Measurements from ENCODE around the gene RAB15.
"Not testable (repeated sequence)": the region's sequence is repeated elsewhere in the genome, so short reads cannot be mapped to it uniquely, and the experiment has no call there.

Gene RAB15

DNA sequence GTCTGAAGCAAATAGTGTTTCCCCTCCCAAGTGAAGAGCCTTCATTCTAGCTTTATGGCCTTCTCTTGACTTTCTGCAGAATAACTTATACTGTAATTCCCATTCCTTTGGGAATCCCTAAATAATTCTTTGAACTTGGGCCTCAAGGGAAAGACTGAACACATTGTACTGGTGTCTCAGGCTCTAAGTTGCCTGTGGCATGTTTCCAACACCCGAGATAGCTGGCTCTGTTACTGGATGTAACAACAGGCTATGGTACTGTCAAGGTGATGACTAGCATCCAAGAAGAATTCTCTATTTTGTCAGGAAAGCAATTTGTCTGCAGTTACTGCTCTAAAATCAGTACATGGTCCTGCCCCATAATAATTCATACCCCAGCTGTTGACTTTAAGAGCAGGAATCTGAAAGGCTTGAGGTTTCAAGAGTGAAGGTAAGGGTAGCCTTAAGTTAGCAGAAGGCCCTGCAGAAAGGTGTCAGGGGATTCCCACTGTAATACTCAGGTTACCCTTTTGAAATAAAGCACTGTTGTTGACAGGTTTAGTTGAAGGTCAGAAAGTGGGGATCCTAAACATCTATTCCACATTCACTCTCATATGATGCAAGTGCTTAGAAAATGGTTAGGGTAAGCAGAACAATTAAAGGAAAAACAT, 34.8 kb downstream of the RAB15 start:
- no peak for DNase-seq (ENCODE audit: low read depth)

DNA sequence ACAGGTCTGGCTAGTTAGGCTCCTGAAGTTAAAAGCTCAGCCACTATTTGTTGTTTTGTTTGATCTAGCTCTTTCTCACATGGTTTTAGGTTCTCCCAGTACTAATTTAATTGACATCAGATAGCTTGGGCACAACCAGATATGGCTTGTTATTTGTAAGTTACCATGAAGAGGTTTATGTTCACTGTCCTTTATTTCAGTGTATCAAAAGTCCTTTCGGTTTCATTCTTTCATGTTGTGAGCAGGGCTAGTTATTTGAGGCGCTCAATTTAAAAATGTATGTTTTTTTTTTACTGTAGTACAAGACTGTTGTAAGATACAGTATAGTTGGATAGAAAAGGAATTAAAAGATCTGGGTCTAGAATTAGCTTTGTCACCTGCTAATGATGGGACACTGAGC, 36.6 kb downstream of the RAB15 start:
- DNase-seq (ENCODE audit: low read depth) = no peak

DNA sequence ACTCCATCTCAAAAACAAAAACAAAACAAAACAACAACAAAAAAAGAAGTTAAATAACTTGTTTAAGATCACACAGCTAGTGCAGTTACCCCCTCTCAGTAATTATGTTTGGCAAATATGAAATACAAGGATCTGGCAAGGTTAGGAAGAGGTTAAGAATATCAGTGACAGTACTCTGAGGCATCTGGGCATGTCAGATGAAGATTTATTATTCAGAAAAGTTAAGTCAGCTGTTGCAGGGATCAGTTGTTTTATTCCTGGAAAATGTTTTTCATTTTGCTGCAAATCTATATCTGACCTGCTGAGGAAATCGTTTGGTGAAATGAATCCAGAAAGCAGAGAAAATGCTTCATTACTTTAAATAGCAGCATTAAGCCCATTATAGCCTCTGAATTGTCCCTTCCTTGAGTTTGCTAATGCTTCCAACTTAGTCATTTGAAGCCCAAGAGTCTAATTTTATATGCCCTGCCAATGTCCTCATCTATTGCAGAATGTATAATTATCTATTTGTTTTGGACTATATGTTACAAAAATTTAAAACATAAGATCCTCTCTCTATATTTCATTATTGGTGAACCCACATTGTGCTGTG, 37.7 kb downstream of the RAB15 start:
- DNase-seq (ENCODE audit: low read depth) = no peak

DNA sequence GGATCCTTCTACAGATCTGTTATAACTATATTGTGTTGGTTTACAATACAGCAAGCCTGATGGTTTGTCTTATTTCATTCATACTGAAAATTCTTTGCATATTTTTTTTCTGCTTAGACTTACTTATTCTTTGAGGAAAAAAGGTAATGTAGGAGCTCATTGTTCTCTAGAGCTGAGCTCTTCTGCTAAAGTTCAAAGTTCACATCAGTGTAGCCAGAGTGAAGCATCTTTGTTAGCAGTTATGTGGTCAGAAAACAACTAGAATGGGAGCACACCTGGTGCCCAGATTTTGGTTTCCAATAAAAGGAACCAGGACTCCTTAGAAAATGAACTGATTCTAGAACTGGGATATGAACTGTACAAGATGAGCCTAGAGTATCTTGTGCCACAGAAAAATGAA, 39.9 kb downstream of the RAB15 start:
- no peak for DNase-seq (ENCODE audit: low read depth)

DNA sequence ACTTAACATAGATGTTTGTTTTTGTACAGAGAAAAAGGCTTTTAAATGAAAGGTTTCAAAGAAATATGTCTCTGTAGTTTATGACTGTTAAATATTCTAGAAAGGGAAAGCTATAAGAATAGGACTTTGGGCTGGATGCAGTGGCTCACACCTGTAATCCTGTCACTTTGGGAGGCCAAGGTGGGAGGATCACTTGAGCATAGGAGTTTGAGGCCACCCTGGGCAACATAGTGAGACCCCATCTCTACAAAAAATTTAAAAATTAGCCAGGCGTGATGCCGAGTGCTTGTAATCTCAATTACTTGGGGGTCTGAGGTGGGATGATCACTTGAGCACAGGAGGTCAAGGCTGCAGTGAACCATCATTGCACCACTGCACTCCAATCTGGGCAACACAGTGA, 41.0 kb downstream of the RAB15 start:
- DNase-seq (ENCODE audit: low read depth) = no peak

DNA sequence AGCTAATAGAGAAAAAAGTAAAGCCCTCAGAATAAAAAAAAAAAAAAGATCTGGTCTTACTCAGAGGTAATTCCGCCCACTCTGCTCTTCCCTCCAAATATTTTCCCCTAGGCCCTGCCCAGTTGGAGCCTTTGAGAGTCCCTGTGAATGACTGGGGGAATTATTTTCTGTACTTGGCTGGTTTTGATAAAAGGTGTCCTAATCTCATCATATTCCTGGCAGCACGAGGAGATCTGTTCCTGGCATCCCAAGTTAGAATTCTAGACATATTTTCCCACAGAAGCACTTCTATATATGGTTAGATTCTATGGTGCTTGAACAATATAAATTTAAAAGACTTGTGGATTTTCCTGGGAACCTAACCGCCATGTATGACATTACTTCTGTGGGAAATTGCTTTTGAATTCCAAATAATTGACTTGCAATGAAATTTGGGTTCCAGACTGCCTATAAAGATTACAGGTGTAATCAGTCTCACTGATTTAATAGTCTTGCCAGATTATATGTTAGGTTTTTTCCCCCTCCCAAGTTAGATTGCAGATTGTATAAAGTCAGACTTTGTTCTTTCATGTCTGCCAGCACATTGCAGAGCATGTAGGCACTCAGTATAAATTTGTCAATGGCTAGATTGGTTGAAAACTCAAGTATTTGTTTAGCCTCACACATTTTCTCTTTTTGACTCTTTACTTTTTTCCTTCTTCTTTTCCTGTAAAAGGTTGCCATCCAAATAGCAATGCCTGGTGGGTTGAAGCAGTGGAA, 41.9 kb downstream of the RAB15 start:
- no peak for DNase-seq (ENCODE audit: low read depth)

DNA sequence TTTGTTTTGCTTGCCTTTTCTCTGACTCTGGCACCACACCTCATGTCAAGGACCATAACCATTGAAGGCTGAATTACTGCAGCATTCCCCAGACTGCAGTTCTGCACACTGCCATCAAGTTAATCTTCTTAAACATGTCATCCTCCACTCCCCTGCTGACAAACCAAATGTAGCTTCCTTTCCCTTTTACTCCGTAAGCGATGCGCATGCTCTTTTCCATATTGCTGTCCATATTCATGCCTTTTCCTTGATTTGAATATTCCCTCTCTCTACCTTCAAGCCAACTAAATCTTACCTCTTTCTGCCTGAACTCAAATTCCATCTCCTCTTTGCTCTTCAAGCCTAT, 43.1 kb downstream of the RAB15 start:
- DNase-seq (ENCODE audit: low read depth) = no peak

DNA sequence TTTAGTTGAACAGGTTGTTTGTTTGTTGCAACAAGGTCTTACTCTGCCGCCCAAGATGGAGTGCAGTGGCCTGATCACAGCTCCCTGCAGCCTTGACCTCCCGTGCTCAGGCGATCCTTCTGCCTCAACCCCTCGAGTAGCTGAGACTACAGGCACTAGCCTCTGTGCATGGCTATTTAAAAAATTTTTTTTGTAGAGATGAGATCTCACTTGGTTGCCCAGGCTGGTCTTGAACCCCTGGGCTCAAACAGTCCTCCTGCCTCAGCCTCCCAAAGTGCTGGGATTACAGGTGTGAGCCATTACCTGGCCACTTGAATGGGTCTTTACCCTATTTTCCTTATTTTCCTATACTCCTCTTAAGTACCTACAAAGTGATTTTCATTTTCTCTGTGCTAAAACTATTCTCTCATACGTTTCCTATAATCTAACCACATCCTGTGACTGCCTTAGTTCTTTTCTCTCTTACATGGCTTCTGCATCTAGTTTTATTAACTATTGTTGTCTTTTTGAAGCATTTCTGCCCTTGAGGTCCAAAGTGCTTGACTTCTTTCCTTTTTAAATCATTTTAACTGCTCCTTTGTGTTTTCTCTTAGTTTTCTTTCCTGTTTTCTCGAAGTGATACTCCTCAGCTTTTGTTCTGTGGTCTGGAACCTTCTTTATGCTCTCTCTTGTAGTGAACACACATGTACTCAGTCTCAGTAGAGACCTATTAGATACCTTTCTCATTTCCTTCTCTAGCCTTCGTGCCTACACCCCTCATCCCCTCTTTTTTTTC, 43.7 kb downstream of the RAB15 start:
- DNase-seq (ENCODE audit: low read depth) = no peak

DNA sequence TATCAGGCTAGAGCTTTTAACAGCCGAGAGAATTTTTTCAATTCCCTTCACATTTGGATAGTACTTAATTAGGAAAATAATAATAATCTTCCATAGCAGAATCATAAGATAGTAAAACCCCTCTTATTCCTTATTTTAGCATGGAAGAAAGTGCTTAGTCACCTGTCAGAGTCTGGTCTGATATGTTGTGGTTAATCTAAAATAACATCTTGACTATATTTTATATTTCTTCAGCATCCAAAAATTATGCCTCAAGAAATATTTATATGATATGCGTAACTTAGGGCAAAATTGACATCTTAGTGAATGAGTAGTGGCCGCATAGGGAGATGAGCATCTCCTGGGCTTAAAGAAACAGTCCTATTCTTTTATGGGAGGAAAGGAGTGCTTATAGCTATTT, 45.1 kb downstream of the RAB15 start:
- DNase-seq (ENCODE audit: low read depth) = no peak

DNA sequence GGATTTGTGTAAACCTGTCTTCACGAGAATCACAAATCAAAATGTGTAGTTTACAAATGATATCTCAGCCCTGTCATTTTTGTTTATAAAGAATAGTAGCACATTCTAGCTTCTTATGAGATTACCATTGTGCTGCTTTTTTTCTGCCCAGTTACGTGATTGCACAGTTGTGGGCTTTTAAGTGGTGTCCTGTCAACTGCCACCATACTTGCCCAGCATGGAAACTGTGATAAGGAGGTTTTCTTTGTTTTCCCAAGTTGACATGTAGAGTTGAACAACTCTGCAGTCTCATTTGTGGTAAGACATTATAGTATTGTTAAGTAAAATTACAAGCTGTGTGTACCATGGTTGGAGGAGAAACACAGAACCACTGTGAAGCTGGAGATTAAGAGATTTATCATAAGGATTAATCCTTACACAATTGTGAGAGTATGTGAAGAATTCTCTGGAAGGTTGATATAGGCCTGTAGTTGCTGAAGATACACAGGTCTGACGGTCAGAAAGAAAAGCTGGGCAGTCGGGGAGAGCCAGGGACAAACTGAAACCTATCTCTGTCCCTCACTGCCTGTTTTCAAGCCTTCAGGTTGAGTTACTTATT, 45.6 kb downstream of the RAB15 start:
- no peak for DNase-seq (ENCODE audit: low read depth)

DNA sequence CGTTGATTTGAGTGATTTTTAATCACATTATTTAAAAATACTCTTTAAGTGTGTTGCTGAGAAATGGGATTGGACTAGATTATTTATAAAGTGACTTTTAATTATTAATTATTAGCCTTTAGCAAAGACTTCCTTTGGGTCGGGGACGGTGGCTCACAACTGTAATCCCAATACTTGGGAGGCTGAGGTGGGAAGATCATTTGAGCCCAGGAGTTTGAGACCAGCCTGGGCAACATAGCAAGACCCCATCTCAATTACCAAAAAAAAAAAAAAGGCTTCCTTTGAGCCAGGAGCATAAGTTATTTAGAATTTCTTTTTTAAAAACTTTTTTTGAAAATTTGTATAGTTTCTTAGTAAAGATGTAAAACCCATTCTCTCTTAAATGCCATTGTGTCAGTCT, 49.1 kb downstream of the RAB15 start:
- DNase-seq (ENCODE audit: low read depth) = no peak

DNA sequence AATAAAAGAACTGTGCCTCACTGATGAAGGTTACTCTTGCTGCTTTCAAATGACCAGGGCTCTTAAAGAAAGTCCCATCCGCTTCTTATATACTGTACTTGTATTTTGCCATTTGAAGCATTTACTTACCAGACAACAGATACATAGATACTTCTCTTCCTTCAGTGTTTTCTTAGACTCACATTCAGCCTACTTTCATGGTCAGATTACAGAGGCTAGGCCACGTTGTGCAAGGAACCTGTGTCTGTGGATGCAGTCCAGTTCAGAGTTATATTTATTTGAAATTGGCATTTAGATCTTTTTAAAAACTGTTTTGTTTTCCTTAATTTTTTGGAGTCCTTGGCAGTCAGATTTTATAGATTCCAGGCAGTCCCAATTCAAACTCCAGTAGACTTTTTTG, 51.7 kb downstream of the RAB15 start:
- DNase-seq (ENCODE audit: low read depth) = no peak

DNA sequence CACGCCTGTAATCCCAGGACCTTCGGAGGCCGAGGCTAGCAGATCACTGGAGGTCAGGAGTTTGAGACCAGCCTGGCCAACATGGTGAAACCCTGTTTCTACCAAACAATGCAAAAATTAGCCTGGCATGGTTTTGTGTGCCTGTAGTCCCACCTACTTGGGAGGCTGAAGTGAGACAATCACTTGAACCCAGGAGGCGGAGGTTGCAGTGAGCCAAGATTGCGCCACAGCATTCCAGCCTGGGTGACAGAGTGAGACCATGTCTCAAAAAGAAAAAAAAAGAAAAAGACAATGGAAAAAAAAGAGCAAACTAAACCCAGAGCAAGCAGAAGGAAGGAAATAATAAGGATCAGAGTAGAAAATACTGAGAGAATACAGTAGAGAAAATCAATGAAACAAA, 52.5 kb downstream of the RAB15 start:
- no peak for DNase-seq (ENCODE audit: low read depth)

DNA sequence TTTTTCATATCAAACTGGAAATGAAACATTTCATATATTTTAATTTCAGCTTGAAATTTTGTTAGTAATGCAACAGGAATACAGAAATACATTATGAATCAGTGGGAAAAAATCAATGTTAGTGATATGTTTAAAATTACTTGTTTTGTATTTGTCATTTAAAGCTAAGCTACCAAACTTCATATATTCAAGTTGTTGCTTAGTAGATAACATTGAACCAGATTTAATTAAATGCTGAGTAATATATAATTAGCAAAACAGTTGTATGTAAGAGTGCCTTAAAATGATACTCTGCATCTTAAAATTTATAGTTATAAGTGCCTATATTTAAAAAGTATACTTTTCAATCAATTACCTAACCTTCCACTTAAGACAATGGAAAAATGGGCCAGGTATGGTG, 52.9 kb downstream of the RAB15 start:
- no peak for DNase-seq (ENCODE audit: low read depth)

DNA sequence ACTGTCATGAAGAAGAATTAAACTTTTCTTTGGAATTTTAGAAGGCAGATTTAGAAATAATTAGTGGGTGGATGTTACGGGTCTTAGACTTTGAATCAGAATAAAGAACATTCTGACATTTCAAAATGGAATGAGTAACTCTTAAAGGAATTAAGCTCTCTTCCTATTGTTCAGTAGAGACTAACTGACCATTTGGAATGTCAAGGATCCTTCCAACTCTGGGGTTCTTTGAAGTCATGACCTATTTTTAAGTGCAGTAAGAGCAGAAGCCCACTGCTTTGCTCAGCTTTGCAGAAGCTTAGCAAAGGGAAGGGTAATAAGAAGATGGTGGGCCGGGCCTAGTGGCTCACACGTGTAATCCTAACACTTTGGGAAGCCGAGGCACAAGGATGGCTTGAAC, 53.9 kb downstream of the RAB15 start:
- DNase-seq (ENCODE audit: low read depth) = no peak

DNA sequence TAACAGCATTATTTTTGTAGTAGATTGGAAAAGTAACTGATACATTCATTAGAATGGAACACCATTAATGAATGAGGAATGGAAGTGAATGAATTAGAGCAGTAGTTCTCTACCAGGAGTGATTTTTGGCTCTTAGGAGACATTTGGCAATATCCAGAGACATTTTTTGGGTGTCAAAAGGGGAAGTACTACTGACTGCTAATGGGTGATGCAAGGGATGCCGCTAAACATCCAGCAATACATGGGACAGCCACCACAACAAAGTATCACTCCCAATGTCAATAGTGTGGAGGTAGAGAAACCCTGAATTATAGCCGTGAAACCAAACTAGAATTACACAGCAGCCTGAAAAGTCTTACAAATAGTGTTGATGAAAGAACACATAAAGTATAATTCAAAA, 56.3 kb downstream of the RAB15 start:
- DNase-seq (ENCODE audit: low read depth) = no peak

DNA sequence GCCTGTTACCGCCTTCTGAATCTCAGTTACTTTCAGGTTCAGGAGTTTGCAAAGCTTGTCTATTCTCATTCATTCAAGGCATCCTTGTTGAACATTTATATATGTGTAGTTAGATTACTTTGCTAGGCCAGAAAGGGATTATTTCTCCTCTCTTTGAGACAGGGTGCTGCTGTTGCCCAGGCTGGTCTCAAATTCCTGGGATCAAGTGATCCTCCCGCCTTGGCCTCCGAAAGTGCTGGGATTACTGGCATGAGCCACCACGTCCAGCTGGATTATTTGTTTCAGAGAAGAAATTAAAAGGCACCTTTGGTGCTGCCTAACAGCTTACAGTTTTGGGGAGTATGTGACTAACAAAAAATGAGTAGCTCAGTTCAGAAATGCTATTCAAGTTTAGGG, 57.1 kb downstream of the RAB15 start:
- no peak for DNase-seq (ENCODE audit: low read depth)

DNA sequence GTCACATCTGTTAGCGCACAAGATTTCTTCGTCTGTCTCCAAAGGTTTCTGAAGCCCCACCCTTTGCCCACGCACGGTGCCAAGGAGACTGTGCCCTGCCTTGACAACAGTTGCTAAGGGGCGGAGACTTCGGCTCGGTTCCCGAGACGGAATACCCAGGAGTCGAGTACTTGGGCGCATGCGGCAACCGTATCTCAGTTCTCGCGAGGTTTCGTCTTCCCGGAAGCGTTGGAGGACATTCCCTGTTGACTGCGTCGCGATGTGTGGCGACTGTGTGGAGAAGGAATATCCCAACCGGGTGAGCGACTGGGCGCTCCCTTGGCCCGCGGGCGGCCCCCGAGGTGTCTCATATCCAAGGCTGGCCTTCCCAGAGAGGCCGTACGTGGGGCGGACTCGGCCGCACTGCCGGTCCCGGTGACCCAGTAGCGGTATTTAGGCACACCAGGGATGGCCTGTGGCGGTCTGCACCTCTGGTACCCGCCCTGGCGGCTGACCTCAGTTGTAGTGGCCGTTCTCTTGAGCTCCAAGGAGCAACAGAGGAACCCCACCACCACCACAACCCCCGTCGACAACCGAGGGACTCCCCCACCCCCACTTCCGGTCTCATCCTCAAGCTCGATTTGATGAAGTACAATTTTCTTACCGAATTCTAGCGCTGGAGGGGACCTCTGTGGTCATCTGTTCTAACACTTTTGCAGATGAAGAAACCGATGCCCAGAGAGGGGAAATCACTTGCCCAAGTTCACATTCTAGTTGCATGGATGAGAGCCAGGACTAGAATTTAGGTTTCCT, 57.7 kb downstream of the RAB15 start, which contains the start of gene CHURC1:
CHURC1 (plus strand) TSS at position 219 of the 792 bp plus-strand sequence; CDS start at position 260, 41 bp downstream.
- peak; percentile 98 for DNase-seq (ENCODE audit: low read depth)

DNA sequence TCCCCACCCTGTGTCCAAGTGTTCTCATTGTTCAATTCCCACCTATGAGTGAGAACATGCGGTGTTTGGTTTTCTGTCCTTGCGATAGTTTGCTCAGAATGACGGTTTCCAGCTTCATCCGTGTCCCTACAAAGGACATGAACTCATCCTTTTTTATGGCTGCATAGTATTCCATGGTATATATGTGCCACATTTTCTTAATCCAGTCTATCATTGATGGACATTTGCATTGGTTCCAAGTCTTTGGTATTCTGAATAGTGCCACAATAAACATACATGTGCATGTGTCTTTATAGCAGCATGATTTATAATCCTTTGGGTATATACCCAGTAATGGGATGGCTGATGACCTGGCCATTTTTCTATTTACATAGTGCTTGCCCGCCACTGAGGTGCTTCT, 58.7 kb downstream of the RAB15 start:
- not testable (repeated sequence) for DNase-seq (ENCODE audit: low read depth)

DNA sequence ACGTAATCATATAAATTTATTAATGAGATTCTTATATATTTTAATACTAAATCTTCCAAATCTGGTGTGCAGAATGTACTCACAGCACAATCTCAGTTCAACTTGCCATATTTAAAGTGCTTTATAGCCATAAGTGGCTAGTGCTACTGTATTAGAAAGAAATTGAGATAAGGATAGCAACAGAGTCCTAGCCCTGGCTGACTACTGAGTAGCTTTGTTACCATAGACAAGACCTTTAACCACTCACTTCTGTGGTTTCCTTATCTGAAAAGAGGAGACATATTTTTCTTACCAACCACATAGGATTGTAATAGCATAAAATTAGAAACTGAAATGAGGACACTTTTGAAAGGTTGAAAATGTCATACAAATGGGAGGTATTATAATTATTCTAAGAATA, 59.9 kb downstream of the RAB15 start:
- no peak for DNase-seq (ENCODE audit: low read depth)

DNA sequence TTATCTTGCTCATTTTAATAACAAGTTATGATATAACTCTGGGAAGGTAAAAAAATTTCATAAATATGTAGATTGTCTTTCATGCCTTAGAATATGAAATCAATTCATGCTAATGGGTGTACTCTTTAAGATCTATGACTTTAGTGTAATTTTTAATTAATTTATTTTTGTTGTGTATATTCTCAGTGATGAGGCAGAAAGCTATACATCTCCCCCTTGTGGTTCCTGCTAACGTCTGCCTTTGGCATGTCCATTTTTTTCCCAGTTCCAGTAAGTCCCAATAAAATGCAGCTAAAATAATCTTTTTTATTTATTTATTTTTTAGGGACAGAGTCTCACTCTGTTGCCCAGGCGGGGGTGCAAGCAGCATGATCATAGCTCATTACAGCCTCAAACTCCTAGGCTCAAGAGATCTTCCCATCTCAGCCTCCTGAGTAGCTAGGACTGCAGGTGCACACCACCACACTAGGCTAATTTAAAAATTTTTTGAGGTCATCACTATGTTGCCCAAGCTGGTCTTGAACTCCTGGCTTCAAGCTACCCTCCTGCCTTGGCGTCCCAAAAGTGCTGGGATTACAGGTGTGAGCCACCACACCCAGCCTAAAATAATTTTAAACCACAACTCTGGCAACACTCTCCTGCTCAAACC, 61.2 kb downstream of the RAB15 start:
- DNase-seq (ENCODE audit: low read depth) = no peak
